HCT116 (cell line): Measurements from ENCODE around the gene INAVA. TPM values are rescaled to one million over a fixed set of nuclear protein-coding genes. Genes with fewer than 3 reads are reported as not detected.
A peak's percentile ranks its signal among the peaks of the same experiment; 100 is the strongest.

Experiments used
- ATAC-seq: fragments of 200-7000 bp; cut with Tn5 transposase; 2 replicates; pipeline ENCODE4 v1.9.1; 2020; ENCODE audit warnings: mild to moderate bottlenecking, moderate library complexity
- BruUV-seq: library from RNA; stranded (reverse); fragments of 400-500 nt; replicated peaks from 2 replicates; lab custom pipeline; 2021; lab: Mats Ljungman, UMichigan
- CTCF ChIA-PET: fragments of 300-600 bp; sonication (Branson Sonifier 250); formaldehyde crosslinking; loops from one replicate; lab custom pipeline; 2021; ENCODE audit warnings: antibody characterized with exemption; lab: Charles Lee
- POLR2A ChIA-PET: fragments of 300-600, 350-600 bp; sonication (Branson Sonifier 250); formaldehyde crosslinking; loops from one replicate; lab custom pipeline; 2021; ENCODE audit warnings: antibody characterized with exemption; lab: Charles Lee
- RAD21 ChIA-PET, 2 experiments: fragments of 300-600 bp; sonication (Branson Sonifier 250); formaldehyde crosslinking; loops; one replicate each; lab custom pipeline; 2023; ENCODE audit warnings: low total read pairs in 2 of 2; ENCODE audit not compliant: uncharacterized antibody in 2 of 2, unreplicated experiment in 2 of 2, low non-redundant PET in 1 of 2; lab: Charles Lee
- DNase-seq: peaks from one replicate; pipeline ENCODE4 v3.0.0-alpha.2; 2010; ENCODE audit warnings: low read depth, low spot score
- H2AFZ ChIP-seq: fragments of 200-600 bp; shearing (Covaris generic), sonication (generic); 2 replicates; pipeline ENCODE4 v1.6.1; 2017; ENCODE audit warnings: low read depth, mixed run types, mixed read lengths, antibody characterized with exemption, low read length; ENCODE audit not compliant: poor library complexity, severe bottlenecking
- H3K27ac ChIP-seq: 2 replicates; pipeline ENCODE4 v1.5.1; 2012; ENCODE audit warnings: low read depth, low read length
- H3K27me3 ChIP-seq: fragments of 200-600 bp; sonication (generic); 2 replicates; pipeline ENCODE4 v1.6.1; 2016; ENCODE audit warnings: mixed run types, low read length, mixed read lengths; ENCODE audit not compliant: insufficient read depth
- H3K36me3 ChIP-seq, 2 experiments: fragments of 200-500 bp in 1 of 2; fragments of 200-600 bp in 1 of 2; sonication (Bioruptor generic) in 1 of 2; sonication (generic) in 1 of 2; 2 replicates each; pipeline versions ENCODE4 v1.5.1 to v1.6.1; 2014 to 2016; ENCODE audit warnings: low read length in 2 of 2, inconsistent platforms in 1 of 2, mixed read lengths in 1 of 2, mixed run types in 1 of 2; ENCODE audit not compliant: insufficient read depth in 2 of 2, control insufficient read depth in 1 of 2
- H3K4me1 ChIP-seq, 2 experiments: fragments of 200-600 bp in 1 of 2; sonication (generic) in 1 of 2; 2 replicates each; pipeline versions ENCODE4 v1.5.1 to v1.6.1; 2012 to 2017; ENCODE audit warnings: low read length in 2 of 2, inconsistent platforms in 1 of 2, mild to moderate bottlenecking in 1 of 2, mixed read lengths in 1 of 2, mixed run types in 1 of 2, moderate library complexity in 1 of 2; ENCODE audit not compliant: insufficient read depth in 2 of 2, control insufficient read depth in 1 of 2
- H3K4me2 ChIP-seq: fragments of 200-600 bp; sonication (generic); 2 replicates; pipeline ENCODE4 v1.6.1; 2017; ENCODE audit warnings: mixed run types, low read length, mixed read lengths
- H3K4me3 ChIP-seq, 2 experiments: fragments of 200-600 bp in 1 of 2; sonication (generic) in 1 of 2; replicated peaks in 1 of 2; 2 replicates each; pipeline ENCODE4 v1.5.1; 2011 to 2016; ENCODE audit warnings: low read length in 2 of 2, control low read depth in 1 of 2, low read depth in 1 of 2, mild to moderate bottlenecking in 1 of 2, mixed read lengths in 1 of 2, mixed run types in 1 of 2
- H3K79me2 ChIP-seq: fragments of 200-600 bp; sonication (generic); 2 replicates; pipeline ENCODE4 v1.6.1; 2017; ENCODE audit warnings: mild to moderate bottlenecking, mixed run types, low read length, moderate library complexity, mixed read lengths; ENCODE audit not compliant: insufficient read depth
- H3K9ac ChIP-seq: fragments of 200-600 bp; sonication (generic); 2 replicates; pipeline ENCODE4 v1.6.1; 2016; ENCODE audit warnings: low read length, mixed read lengths
- H3K9me2 ChIP-seq: fragments of 200-600 bp; sonication (generic), shearing (Covaris generic); 2 replicates; pipeline ENCODE4 v1.6.1; 2017; ENCODE audit warnings: mixed run types, mild to moderate bottlenecking, moderate library complexity; ENCODE audit not compliant: insufficient read depth
- H3K9me3 ChIP-seq, 2 experiments: fragments of 200-500 bp in 1 of 2; fragments of 200-600 bp in 1 of 2; sonication (Bioruptor generic) in 1 of 2; sonication (generic) in 1 of 2; 2 replicates each; pipeline ENCODE4 v1.6.1; 2014 to 2017; ENCODE audit warnings: low read length in 2 of 2, mixed read lengths in 2 of 2, inconsistent platforms in 1 of 2, low read depth in 1 of 2, mild to moderate bottlenecking in 1 of 2, mixed run types in 1 of 2, moderate library complexity in 1 of 2; ENCODE audit not compliant: control insufficient read depth in 1 of 2, insufficient read depth in 1 of 2
- H4K20me1 ChIP-seq: fragments of 200-600 bp; sonication (generic), shearing (Covaris generic); 2 replicates; pipeline ENCODE4 v1.6.1; 2017; ENCODE audit warnings: mixed run types, mild to moderate bottlenecking, moderate library complexity; ENCODE audit not compliant: insufficient read depth
- CBX3 ChIP-seq: IDR thresholded peaks from 2 replicates; pipeline ENCODE4 v1.6.1; 2012; ENCODE audit warnings: low read depth
- EZH2 ChIP-seq: fragments of 200-600 bp; sonication (generic); IDR thresholded peaks from 2 replicates; pipeline ENCODE4 v1.6.1; 2017; ENCODE audit warnings: antibody characterized with exemption, mixed run types
- EZH2phosphoT487 ChIP-seq: fragments of 200-600 bp; IDR thresholded peaks from 2 replicates; pipeline ENCODE4 v1.6.1; 2018; ENCODE audit warnings: antibody characterized with exemption, borderline replicate concordance
- RAD21 ChIP-seq: IDR thresholded peaks from 2 replicates; pipeline ENCODE4 v1.6.1; 2012; ENCODE audit warnings: low read depth, mild to moderate bottlenecking
- intact Hi-C: fragments of 100-400 bp; cut with micrococcal nuclease; formaldehyde crosslinking; loops from 2 replicates; pipeline ENCODE4 v1.10.0; 2022
- total RNA-seq: library from RNA; stranded (reverse); gene quantifications from one replicate; pipeline ENCODE4 v1.2.1, GENCODE V29; 2021; ENCODE audit not compliant: unreplicated experiment

The INAVA gene
- total RNA-seq, 1 experiment from 2014 or later, result 18.8 TPM

DNA sequence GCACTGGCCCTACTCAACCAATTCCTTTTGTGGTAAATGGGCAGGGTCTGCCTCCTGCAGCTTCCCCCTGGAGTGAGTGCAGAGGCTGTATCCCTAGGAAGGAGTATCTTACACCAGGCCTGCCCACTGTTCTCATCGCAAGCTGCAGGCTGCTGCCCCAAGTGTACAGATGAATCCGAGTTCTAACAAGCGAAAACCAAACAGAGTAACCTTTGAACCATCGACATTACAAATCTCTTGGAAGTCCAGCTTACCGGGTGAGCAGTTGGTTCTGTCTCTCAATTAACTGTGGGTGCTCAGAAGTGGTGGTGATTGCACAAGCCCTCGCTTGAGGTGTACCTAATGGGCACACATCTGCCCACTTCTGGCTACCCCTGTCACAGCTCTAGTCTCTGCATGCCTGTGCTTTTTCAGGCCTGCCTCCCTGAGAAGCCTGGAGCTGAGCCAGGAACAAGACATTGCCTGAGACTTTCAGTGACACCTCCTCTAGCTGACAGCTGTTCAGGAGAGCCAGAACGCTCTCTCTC lies 22.7 kb downstream of the INAVA start:
- no TSS peak for BruUV-seq
- DNase-seq, result no peak
- Histone ChIP-seq H3K27me3 (no peaks in the 10 kb centered on the region), H3K27ac (no peak overlapping the region), H3K9me3 (no peaks in the 10 kb centered on the region), H3K4me2 (no peak overlapping the region), H3K4me1 (no peaks in the 10 kb centered on the region), H3K36me3 (no peaks in the 10 kb centered on the region), H3K4me3 (no peak overlapping the region), H3K9me2 (no peaks in the 10 kb centered on the region), H4K20me1 (no peaks in the 10 kb centered on the region), H2AFZ (no peak overlapping the region), H3K9ac (no peak overlapping the region), H3K79me2 (no peaks in the 10 kb centered on the region)
- RAD21 ChIA-PET, result no interaction called here
- intact Hi-C loops, result no loop called here
- POLR2A ChIA-PET, result no interaction called here
- TF ChIP-seq CBX3, result no peak
- CTCF ChIA-PET, result no interaction called here
- peak; percentile 34; the same call in 1 of the 2 replicates for ATAC-seq

DNA sequence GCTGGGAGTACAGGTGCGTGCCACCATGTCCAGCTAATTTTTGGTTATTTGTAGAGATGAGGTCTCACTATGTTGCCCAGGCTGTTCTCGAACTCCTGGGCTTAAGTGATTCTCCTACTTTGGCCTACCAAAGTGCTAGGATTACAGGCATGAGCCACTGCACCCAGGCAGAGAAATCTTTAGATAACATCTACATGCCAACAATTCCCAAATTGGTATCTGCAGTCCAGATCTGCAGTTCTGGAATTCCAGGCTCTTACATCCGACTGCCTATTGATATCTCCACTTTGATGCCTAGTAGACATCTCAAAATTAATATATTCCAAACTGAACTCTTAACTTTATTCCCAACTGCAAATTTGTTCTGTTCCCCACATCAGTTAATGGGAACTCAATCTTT lies 23.3 kb downstream of the INAVA start:
- Histone ChIP-seq H3K9ac (no peak overlapping the region), H3K27me3 (no peaks in the 10 kb centered on the region), H3K9me3 (no peaks in the 10 kb centered on the region), H3K79me2 (no peaks in the 10 kb centered on the region), H3K9me2 (no peaks in the 10 kb centered on the region), H3K4me2 (no peak overlapping the region), H3K4me1 (no peaks in the 10 kb centered on the region), H3K4me3 (no peak overlapping the region), H3K27ac (no peak overlapping the region), H2AFZ (no peak overlapping the region), H4K20me1 (no peaks in the 10 kb centered on the region), H3K36me3 (no peaks in the 10 kb centered on the region)
- TF ChIP-seq EZH2phosphoT487 (no peak), RAD21 (no peak), EZH2 (no peak)
- ChIA-PET POLR2A (no interaction called here), RAD21 (no interaction called here), CTCF (no interaction called here)
- no peak for ATAC-seq
- BruUV-seq, result no TSS peak
- no peak for DNase-seq
- intact Hi-C loops, result no loop called here
